ENCODE measurements around the gene STARD8.

The STARD8 gene

DNA sequence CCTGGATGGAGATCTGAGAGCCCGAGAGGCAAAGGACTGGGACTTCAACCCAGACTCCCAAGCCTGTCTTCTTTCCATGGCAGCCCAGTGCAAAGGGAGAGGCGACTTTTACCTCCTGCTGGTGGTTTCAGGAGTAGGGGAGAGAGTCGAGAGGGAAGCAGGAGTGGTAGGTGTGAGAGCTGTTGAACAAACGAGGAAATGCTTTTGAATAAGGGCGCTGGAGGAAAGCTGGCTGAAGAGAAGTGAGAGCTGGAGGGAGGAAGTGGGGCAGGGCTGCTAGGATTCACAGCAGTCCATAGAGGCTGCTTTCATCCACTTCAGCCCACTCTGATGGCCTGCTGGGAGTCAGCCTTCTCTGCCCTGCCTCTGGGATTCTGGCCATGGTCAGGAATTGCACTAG, 99.5 kb downstream of the STARD8 start:
- no peak for DNase-seq (ENCODE audit: low read depth in 2 of 2)
- H3K4me3 ChIP-seq (replicated peaks in 1 of 2; ENCODE audit: low read depth in 2 of 2, low read length in 2 of 2), result no peak overlapping the region
- TF ChIP-seq, protein P1, sequence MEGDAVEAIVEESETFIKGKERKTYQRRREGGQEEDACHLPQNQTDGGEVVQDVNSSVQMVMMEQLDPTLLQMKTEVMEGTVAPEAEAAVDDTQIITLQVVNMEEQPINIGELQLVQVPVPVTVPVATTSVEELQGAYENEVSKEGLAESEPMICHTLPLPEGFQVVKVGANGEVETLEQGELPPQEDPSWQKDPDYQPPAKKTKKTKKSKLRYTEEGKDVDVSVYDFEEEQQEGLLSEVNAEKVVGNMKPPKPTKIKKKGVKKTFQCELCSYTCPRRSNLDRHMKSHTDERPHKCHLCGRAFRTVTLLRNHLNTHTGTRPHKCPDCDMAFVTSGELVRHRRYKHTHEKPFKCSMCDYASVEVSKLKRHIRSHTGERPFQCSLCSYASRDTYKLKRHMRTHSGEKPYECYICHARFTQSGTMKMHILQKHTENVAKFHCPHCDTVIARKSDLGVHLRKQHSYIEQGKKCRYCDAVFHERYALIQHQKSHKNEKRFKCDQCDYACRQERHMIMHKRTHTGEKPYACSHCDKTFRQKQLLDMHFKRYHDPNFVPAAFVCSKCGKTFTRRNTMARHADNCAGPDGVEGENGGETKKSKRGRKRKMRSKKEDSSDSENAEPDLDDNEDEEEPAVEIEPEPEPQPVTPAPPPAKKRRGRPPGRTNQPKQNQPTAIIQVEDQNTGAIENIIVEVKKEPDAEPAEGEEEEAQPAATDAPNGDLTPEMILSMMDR (IDR thresholded peaks at IDR 0.05; ENCODE audit: low read depth, low read length), result no peak

- no peak for DNase-seq (ENCODE audit: low read depth in 2 of 2)
- no peak overlapping the region for H3K4me3 ChIP-seq (replicated peaks in 1 of 2; ENCODE audit: low read depth in 2 of 2, low read length in 2 of 2)
- TF ChIP-seq, protein P1 (IDR thresholded peaks at IDR 0.05; ENCODE audit: low read depth, low read length), result no peak
Measured at GRCh38 chrX:68748030-68748429, 100.6 kb downstream of the STARD8 start.

DNA sequence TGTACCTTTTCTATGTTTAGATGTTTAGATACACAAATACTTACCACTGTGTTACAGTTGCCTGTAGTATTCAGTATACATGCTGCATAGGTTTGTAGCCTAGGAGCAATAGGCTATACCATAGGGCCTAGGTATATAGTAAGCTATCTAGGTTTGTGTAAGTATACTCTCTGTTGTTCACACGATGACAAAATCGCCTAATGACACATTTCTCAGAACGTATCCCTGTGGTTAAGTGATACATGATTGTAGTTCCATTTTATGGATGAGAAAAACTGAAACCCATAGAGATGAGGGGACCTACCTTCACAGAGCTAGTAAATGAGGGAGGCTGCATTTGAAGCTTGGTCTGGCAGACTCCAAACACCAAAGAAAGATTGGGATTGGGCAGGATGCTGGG, 102.0 kb downstream of the STARD8 start:
- TF ChIP-seq, protein P1 (IDR thresholded peaks at IDR 0.05; ENCODE audit: low read depth, low read length), result no peak
- no peak overlapping the region for H3K4me3 ChIP-seq (replicated peaks in 1 of 2; ENCODE audit: low read depth in 2 of 2, low read length in 2 of 2)
- DNase-seq (ENCODE audit: low read depth in 2 of 2), result no peak

- H3K4me3 ChIP-seq (replicated peaks in 1 of 2; ENCODE audit: low read depth in 2 of 2, low read length in 2 of 2), result no peak overlapping the region
- TF ChIP-seq, protein P1 (IDR thresholded peaks at IDR 0.05; ENCODE audit: low read depth, low read length), result no peak
- DNase-seq (ENCODE audit: low read depth in 2 of 2), result no peak
Measured at GRCh38 chrX:68750316-68750715, 102.8 kb downstream of the STARD8 start.

DNA sequence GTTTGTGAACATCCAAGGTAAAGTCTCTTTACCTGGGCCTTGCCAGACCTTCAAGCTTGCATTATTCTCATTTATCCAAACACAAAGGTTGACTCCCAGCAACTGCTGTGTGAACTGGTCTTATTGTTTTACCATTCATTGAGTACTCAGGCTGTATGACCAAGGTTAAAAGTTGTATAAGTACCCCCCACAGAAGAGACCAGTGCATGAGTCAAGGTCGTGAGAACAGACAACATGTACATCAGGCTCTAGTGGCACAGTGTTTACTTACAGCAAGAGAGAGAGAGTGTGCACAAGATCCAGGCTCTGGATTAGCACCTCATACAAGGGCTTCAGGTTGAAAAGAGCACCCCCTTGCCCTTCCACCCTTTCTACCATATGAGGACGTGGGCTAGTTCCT, 103.9 kb downstream of the STARD8 start:
- no peak overlapping the region for H3K4me3 ChIP-seq (replicated peaks in 1 of 2; ENCODE audit: low read depth in 2 of 2, low read length in 2 of 2)
- TF ChIP-seq, protein P1 (IDR thresholded peaks at IDR 0.05; ENCODE audit: low read depth, low read length), result no peak
- no peak for DNase-seq (ENCODE audit: low read depth in 2 of 2)

DNA sequence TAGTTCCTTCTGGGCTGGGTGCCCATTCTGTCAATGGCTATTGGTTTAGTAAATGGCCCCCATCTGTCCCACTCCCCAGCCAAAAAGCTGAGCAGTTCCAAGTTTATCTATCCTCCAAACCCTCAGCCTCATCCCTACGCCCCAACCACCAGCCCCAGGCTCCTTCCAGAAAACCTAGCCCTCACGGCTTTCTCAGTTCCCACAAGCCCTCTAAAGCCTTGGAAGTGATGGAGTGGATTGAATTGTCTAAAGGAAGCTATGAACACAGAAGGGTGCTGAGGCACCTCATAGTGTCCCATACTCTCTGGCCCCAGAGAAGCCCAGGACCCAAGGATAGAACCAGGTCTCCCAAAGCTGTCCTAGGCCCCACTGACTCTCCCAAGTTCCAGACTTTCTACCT, 105.8 kb downstream of the STARD8 start:
- TF ChIP-seq, protein P1 (IDR thresholded peaks at IDR 0.05; ENCODE audit: low read depth, low read length), result no peak
- DNase-seq (ENCODE audit: low read depth in 2 of 2), result no peak
- H3K4me3 ChIP-seq (replicated peaks in 1 of 2; ENCODE audit: low read depth in 2 of 2, low read length in 2 of 2), result no peak overlapping the region

DNA sequence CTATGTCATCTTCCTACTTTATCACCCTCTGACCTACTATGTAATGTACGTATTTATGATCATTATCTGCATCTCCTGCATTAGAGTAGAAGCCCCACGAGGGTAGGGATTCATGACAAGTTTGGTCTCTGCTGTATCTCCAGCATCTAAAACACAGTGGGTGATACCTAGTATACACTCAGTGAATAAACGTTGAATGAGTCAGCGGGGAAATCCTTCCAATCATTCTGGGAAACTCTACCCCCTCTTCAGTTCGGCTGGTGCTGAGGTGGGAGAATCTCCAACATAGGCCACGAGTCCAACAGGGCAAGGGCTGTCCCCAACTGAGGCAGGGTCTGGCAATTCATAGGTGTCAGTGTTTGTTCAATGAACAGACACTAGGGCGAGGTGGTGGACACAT, 106.9 kb downstream of the STARD8 start:
- TF ChIP-seq, protein P1 (IDR thresholded peaks at IDR 0.05; ENCODE audit: low read depth, low read length), result no peak
- DNase-seq (ENCODE audit: low read depth in 2 of 2), result no peak
- no peak overlapping the region for H3K4me3 ChIP-seq (replicated peaks in 1 of 2; ENCODE audit: low read depth in 2 of 2, low read length in 2 of 2)

Measured in cardiac fibroblast (primary cell).